ENCODE measurements around the gene ATG101.

DNA sequence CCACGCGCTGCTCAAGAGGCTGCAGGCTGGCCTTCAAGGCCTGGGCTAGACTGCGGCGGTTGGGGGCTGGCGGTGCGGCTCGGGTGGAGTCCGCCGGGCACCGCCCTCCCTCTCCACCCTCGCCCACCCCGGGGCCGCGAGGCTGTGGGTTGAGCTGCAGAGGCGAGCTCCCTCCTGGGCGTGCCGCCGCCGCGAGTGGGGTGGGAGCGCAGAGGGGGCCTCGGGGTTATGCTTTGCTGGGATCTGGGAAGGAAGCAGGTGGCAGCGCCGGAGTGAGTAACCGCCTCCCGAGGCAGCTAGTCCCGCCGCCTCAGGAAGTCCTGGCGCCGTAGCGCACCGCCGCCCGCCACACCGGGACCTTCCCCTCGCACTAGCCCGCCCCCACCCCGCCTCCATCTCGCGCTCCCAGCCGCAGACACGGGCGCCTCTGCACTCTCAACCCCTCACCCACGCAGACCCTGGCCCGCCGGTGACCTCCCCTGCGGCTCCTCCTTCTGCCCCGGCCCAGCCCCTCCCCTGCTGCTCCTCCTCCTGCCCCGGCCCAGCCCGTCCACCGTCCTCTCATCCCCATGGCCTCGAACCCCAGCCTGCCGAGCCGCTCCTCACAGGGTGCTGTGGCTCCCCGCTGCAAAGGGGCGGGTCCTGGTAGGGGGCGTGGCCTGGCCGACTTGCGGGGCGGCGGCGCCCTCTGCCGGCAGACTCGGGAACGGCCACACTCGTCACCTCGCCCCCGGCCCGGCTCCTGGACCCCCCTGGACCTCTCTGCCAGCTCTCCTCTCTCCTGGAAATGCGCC lies 46.4 kb upstream of the ATG101 start:
- TF ChIP-seq CTCF (IDR thresholded peaks at IDR 0.05) = peak; percentile 95 to 97 (median 95)
- TF ChIP-seq POLR2A (IDR thresholded peaks at IDR 0.05) = no peak
